ENCODE results near the gene C12orf76. TPM values are rescaled to one million over a fixed set of nuclear protein-coding genes. Genes with fewer than 3 reads are reported as not detected.

Gene C12orf76
- total RNA-seq, 1 donor from 2014 or later, result 19.7 TPM

DNA sequence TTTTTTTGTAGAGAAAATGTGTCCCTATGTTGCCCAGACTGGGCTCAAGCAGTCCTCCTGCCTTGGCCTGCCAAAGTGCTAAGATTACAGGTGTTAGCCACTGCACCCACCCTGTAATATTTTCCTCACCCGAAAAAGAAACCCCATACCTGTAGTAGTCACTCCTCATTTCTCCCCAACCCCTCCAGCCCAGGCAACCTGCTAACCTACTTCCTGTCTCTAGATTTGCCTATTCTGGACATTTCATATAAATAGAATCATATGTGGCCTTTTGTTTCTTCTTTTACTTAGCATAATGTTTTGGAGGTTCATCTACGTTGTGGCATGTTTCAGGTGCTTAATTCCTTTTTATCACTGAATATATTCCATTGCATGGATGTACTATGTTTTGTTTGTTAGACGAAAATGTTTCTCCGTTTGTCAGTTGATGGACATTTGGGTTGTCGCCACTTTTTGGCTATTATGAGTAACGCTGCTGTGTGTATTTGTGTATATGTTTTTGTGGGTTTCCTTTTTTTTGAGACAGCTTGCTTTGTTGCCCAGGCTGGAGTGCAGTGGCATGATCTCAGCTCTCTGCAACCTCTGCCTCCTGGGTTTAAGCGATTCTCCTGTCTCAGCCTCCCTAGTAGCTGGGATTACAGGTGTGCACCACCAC, 42.9 kb downstream of the C12orf76 start:
- no peak overlapping the region for H3K4me3 ChIP-seq
- no peak for ATAC-seq
- intact Hi-C loops (cut with DNase I), result no loop called here
- H3K4me1 ChIP-seq, result peaks cover 40% of the 10 kb centered on the region
- TF ChIP-seq, protein P1, sequence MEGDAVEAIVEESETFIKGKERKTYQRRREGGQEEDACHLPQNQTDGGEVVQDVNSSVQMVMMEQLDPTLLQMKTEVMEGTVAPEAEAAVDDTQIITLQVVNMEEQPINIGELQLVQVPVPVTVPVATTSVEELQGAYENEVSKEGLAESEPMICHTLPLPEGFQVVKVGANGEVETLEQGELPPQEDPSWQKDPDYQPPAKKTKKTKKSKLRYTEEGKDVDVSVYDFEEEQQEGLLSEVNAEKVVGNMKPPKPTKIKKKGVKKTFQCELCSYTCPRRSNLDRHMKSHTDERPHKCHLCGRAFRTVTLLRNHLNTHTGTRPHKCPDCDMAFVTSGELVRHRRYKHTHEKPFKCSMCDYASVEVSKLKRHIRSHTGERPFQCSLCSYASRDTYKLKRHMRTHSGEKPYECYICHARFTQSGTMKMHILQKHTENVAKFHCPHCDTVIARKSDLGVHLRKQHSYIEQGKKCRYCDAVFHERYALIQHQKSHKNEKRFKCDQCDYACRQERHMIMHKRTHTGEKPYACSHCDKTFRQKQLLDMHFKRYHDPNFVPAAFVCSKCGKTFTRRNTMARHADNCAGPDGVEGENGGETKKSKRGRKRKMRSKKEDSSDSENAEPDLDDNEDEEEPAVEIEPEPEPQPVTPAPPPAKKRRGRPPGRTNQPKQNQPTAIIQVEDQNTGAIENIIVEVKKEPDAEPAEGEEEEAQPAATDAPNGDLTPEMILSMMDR (IDR thresholded peaks at IDR 0.05), result no peak
- H3K27ac ChIP-seq, result no peak overlapping the region
- no peaks in the 10 kb centered on the region for H3K36me3 ChIP-seq
- no peak for DNase-seq
- no peaks in the 10 kb centered on the region for H3K9me3 ChIP-seq
- H3K27me3 ChIP-seq (ENCODE audit: low read depth), result no peaks in the 10 kb centered on the region

DNA sequence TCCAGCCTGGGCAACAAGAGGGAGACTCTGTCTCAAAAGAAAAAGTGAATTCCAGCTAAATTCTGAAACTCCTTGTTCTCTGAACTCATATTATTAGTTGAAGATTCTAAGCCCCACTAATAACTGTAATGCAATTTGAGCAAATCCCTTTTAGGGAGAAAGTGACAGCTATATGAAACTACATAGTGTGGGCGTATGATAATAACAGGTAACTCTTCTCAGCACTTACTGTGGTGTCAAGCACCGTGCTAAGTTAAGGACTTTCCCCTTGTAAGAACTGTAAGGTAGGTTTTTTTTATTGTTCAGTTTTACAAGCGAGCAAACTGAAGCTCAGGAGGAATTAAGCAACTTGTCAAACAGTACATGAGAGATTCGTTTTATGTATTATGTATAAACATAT, 43.7 kb downstream of the C12orf76 start:
- no peaks in the 10 kb centered on the region for H3K27me3 ChIP-seq (ENCODE audit: low read depth)
- H3K9me3 ChIP-seq, result no peaks in the 10 kb centered on the region
- peak in 1 of 2 donors; percentile 38 for ATAC-seq
- intact Hi-C loops (cut with DNase I), result no loop called here
- H3K4me1 ChIP-seq, result peaks cover 43% of the 10 kb centered on the region
- TF ChIP-seq, protein P1 (IDR thresholded peaks at IDR 0.05), result no peak
- DNase-seq, result no peak
- no peak overlapping the region for H3K4me3 ChIP-seq
- H3K27ac ChIP-seq, result no peak overlapping the region
- H3K36me3 ChIP-seq, result no peaks in the 10 kb centered on the region

DNA sequence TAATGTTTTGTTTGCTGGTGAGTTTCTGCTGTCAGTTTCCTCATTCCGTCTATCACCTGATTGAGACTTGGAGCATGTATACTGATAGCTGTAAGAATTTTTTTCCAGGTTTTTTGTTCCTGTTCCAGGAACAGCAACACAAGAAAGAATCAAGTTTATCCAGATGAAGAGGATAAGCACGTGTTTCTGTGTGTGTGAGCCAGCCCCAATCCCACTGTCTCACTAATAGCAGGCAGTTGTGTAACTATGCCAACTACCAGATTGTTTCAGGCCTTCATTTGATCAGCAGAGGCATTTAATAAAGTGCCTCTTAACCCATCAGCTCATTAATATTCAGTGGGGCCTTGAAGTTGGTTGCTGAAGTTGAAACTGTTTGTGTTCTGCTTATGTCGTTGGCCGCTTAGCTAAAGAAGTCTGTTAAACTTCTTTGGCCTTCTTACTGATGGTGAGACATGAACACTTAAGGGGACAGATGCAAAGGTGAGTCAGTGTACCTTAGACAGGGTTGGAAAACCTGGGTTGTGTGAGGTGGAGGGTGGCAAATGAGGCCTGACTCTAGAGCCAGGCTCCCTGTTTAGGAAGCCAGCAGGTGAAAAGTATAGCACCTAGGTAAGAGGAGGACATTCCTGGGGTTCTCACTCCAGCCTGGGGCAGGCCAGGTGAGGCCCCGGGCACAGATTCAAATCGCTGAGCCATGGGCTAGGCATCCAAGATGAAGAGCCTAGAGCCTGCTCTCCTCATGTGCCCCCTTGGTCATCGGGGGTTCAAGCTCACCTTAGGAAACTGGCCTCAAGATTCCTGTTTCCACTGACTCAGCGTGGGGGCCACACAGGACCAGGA, 45.4 kb downstream of the C12orf76 start:
- ATAC-seq, result peak; percentile 14 to 28
- DNase-seq, result no peak
- peaks cover 50% of the 10 kb centered on the region for H3K4me1 ChIP-seq
- peak overlapping the region; percentile 47 for H3K27ac ChIP-seq
- no peaks in the 10 kb centered on the region for H3K27me3 ChIP-seq (ENCODE audit: low read depth)
- H3K4me3 ChIP-seq, result no peak overlapping the region
- H3K36me3 ChIP-seq, result no peaks in the 10 kb centered on the region
- no peaks in the 10 kb centered on the region for H3K9me3 ChIP-seq
- intact Hi-C loops (cut with DNase I), result no loop called here
- TF ChIP-seq, protein P1 (IDR thresholded peaks at IDR 0.05), result no peak

DNA sequence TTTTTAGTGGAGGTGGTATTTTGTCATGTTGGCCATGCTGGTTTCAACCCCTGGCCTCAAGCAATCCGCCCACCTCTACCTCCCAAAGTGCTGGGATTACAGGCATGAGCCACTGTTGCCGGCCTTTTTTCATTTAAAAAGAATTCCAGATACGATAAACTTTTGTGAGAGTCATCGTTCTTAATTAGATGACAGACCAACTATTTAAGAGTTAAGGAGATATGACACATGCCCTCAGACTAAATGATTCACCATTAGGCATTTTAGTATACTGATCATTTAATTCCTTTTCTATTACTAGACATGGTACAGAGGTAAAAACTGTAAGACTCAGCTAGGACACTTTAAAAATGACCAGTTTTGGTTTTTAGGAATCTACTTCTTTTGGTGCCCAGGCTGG, 46.7 kb downstream of the C12orf76 start:
- intact Hi-C loops (cut with DNase I), result no loop called here
- H3K36me3 ChIP-seq, result no peaks in the 10 kb centered on the region
- no peaks in the 10 kb centered on the region for H3K9me3 ChIP-seq
- H3K27me3 ChIP-seq (ENCODE audit: low read depth), result no peaks in the 10 kb centered on the region
- no peak overlapping the region for H3K4me3 ChIP-seq
- peaks cover 50% of the 10 kb centered on the region for H3K4me1 ChIP-seq
- H3K27ac ChIP-seq, result peak overlapping the region; percentile 47
- DNase-seq (no peak), ATAC-seq (no peak)
- TF ChIP-seq, protein P1 (IDR thresholded peaks at IDR 0.05), result no peak

DNA sequence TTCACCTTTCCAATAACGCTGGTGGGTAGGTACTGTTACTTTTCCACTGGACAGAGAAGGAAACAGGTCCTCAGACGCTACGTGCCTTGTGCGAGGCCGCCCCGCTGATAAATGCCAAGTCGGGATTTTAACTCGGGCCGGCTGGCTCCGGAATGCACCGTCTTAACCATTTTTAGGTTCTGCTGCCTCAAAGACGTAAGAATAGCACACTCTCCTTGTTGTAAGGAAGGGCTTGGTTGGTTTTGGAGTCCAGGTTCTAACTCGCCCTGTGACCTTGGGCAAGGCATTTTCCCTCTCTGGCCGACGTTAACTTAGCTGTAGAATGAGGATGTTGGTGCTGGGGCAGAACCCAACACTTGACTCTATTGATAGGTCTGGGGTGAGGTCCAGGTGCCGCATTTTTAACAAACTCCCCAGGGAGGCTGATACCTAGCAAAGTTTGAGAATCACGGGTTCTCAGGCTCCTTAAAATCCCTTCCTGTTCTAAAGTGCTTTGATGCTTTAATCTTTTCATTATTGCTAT, 48.3 kb downstream of the C12orf76 start:
- H3K27me3 ChIP-seq (ENCODE audit: low read depth), result no peaks in the 10 kb centered on the region
- H3K9me3 ChIP-seq, result no peaks in the 10 kb centered on the region
- TF ChIP-seq, protein P1 (IDR thresholded peaks at IDR 0.05), result no peak
- DNase-seq (peak; percentile 56), ATAC-seq (no peak)
- H3K27ac ChIP-seq, result peak overlapping the region; percentile 96
- intact Hi-C loops (cut with DNase I), result no loop called here
- H3K4me1 ChIP-seq, result peaks cover 51% of the 10 kb centered on the region
- H3K4me3 ChIP-seq, result peak overlapping the region; percentile 97
- no peaks in the 10 kb centered on the region for H3K36me3 ChIP-seq
